HT-29 (cell line): ENCODE measurements around the gene ACTL6A. TPM values are rescaled to one million over a fixed set of nuclear protein-coding genes. Genes with fewer than 3 reads are reported as not detected.
A peak's percentile ranks its signal among the peaks of the same experiment; 100 is the strongest.

Source experiments
- DNase-seq: peaks from one replicate; pipeline ENCODE4 v3.0.0-alpha.2; 2015; ENCODE audit warnings: low spot score
- small RNA-seq: library from RNA; depleted of rRNA; stranded (forward); fragments of <200 nt; gene quantifications from one replicate; pipeline ENCODE3, GENCODE V24; 2014
- total RNA-seq: library from RNA; depleted of rRNA; stranded (reverse); fragments of >200 nt; shearing (Covaris generic); gene quantifications from 2 replicates; pipeline ENCODE4 v1.2.3, GENCODE V29; 2014; rRNA removed

Gene ACTL6A
- total RNA-seq, 1 experiment from 2014 or later, result 94.7 TPM

DNA sequence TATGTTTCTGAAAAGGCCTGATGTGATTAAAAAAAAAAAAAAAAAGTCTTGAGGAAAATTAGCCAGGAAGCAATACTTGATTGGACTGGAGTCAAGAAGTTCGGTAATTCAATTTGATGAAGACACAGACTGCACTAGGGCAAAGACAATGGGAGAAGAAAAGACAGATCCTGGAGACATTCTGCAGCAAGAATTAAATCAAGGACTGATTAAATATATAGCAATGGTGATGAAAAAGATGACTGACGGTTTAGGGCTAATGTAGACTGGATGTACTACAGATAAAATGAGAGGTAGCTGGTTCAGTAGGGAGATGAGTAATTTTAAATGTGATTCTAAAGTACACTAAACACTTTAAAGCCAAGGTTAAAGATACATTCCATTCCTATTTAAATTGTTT lies 27.9 kb downstream of the ACTL6A start:
- DNase-seq, result no peak

DNA sequence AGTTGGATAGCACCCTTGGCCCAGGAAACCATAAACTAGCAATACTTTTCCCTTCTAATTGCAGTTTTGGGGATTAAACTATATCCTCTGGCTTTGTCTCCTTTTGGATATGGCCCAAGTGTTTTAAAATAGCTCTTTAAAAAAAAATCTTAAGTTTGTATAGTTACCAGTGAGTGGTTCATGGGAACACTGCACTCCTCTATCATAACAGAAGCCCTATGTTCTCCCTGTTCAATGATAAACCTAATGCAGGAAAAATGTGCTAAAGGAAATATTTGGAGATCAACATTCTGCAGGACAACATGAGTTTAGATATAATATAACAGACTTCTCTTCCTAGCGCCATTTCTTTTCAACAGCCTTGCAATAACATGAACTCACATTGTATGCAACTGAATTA lies 28.6 kb downstream of the ACTL6A start:
- DNase-seq, result no peak

GRCh38 chr3:179599531-179599930 lies 36.8 kb downstream of the ACTL6A start:
- DNase-seq, result no peak

DNA sequence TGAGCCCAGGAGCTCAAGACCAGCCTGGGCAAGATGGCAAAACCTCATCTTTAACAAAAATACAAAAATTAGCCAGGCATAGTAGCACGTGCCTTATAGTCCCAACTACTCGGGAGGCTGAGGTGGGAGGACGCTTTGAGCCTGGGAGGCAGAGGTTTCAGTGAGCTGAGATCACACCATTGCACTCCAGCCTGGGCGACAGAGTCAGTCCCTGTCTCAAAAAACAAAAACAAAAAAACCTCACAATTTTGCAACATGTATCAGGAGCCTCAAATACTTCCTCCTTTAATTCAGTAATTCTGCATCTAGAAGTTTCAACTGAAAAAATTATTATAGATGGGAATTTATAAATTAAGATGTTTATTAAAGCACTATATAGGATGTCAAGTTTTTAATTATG lies 40.6 kb downstream of the ACTL6A start:
- DNase-seq, result no peak

DNA sequence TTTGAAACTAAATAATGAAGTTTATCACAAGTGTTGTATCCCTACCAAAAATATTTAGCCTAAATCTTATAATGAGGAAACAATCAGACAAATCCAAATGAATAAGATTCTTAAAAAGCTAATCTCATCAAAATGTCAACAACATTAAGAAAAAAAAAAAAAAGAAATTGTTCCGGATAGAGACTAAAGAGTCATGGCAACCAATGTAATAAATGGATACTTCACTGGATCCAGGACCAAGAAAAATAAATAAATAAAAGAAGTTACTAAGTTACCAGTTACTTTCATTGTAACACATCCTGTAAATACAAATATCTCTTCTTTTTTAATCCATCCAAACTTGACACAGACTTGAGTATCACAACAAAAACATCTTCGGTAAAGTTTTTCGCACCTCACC lies 41.1 kb downstream of the ACTL6A start:
- DNase-seq, result no peak

DNA sequence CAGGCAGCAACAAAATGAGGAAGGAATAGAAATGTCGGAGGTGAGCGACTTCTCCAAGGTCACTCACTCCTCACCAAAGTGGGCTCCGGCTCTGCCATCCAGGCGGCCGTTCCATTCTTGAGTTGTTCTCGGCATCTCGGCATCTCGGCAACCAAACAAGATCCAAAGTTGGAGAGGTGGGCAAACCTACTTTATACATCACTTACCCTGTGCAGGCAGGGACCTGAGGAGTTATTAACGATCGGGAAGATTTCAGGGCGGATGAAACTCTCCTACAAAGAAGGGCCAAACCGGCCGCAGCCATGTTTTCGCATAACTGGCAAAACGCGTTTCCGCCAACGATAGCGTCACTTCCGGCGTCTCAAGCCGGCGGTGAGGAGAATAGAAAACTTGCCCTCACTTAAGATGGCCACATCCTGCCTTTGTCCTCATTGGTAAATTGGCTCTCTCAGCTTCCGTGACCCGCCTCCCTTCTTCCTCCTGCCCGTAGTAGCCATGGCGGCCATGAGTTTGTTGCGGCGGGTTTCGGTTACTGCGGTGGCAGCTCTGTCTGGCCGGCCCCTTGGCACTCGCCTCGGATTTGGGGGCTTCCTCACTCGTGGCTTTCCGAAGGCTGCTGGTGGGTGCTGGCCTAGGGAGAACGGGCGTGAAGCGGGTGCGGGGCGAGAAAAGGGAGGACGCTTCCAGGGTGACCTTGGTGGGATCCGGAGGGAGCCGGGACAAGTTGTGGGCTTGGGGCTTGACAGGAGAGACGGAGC lies 41.8 kb downstream of the ACTL6A start, which contains the start of the genes MRPL47 and NDUFB5:
Gene MRPL47, minus strand, starts transcription at position 318 of the 758 bp plus-strand sequence. Its CDS starts 14 bp downstream, at position 304.
Gene NDUFB5, plus strand, starts transcription at position 474 of the 758 bp plus-strand sequence. Its CDS starts 22 bp downstream, at position 496.
- peak; percentile 96 for DNase-seq

DNA sequence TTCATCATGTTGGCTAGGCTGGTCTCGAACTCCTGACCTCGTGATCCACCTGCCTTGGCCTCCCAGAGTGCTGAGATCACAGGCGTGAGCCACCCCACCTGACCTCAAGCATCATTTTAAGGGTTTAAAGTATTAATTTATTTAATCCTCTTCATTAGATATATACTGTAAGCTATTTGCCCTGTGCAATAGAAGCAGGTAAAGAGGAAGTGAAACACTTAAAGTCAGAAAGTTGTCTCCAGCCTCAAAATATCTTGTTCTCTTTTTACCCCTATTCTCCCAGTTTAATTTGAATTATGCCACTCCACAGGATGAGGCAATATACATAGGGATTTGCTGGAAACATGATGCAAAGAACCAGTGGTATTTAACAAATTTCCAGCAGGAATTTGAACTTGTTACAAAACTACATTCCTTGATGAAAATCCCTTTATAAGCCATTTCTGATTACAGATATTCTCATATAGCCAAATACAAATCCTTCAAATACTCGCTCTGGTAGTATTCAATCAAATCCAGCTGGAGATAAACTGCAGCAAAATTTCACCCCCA lies 43.9 kb downstream of the ACTL6A start:
- no peak for DNase-seq

- DNase-seq, result no peak
Measured at GRCh38 chr3:179608931-179609720, 46.4 kb downstream of the ACTL6A start.

DNA sequence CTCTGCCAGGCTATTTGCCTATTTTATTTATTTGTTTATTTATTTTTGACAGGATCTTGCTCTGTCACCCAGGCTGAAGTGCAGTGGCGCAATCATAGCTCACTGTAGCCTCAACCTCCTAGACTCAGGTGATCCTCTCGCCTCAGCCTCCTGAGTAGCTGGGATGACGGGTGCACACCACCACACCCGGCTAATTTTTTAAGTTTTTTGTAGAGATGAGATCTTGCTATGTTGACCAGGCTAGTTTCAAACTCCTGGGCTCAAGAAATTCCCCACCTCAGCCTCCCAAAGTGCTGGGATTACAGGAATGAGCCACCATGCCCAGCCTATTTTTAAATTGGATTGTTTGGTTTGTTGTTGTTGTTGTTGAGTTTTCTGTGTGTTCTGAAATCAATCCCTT lies 47.3 kb downstream of the ACTL6A start:
- no peak for DNase-seq

DNA sequence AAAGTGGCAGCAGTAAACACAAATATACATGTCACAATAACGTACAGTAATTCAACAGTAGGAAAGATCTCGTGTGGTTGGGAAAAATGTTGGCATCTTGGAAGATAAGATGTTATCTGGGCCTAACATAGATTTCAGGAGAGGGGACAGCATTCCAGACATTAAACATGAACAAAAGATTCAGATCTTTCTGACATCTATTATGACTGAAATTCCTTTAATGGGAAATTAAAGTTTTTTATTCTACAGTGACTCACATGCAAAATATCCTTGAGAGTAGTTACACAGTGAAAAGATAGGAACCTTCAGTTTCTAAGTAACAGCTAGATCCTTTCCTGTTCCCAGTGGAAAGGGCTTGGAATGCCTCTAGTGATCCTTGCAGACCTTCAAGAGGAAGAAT lies 51.1 kb downstream of the ACTL6A start:
- no peak for DNase-seq

GRCh38 chr3:179615458-179616173 lies 52.9 kb downstream of the ACTL6A start:
- no peak for DNase-seq

GRCh38 chr3:179622023-179622422 lies 59.3 kb downstream of the ACTL6A start:
- DNase-seq, result no peak

DNA sequence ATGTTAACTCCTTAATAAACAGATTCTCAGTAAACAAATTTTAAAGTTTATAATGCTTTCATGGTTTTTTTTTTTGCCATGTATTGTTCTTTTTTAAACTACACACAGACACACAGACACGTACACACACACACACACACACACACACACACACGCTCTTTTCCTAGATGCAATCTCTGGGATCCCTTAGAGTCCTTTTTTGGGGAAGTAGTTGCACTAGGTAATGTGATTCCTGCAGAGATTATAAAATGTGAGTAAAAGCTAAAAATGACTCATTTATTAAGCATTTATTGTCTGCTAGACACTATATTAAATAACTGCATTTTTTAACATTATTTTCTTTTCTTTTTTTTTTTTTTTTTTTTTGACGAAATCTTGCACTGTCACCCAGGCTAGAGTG lies 61.7 kb downstream of the ACTL6A start:
- DNase-seq, result no peak

- no peak for DNase-seq
Measured at GRCh38 chr3:179630753-179631451, 68.2 kb downstream of the ACTL6A start.

Small RNAs within 50 kb of the gene (small RNA-seq; reads per million reads assigned to genes)
- gene AC090425.1 (not detected), gene RF01210 (not detected)

Other genes with a start within 250 kb of the ACTL6A start
- 28.9 and 39.4 TPM in 2 replicates for gene ZNF639, start 239.9 kb upstream of the ACTL6A start, total RNA-seq
- 19.5 and 21.9 TPM in 2 replicates for gene MFN1, start 215.2 kb upstream of the ACTL6A start, total RNA-seq
- not detected in 2 replicates for gene GNB4, start 111.5 kb upstream of the ACTL6A start, total RNA-seq
- gene MRPL47, start 41.7 kb downstream of the ACTL6A start, total RNA-seq, result 23.4 and 27.9 TPM in 2 replicates
- 38.7 and 42.0 TPM in 2 replicates for gene NDUFB5, start 41.9 kb downstream of the ACTL6A start, total RNA-seq
- gene USP13, start 90.1 kb downstream of the ACTL6A start, total RNA-seq, result 2.6 and 3.4 TPM in 2 replicates